Breast epithelium (tissue), 3 donors: ENCODE results near the gene FAM161B.

Source experiments
- CTCF ChIP-seq, 3 donors: fragments of 450-650 bp; IDR thresholded peaks; one replicate each; pipeline ENCODE4 v1.5.1; 2016 to 2017; ENCODE audit warnings: antibody characterized with exemption in 3 of 3, mild to moderate bottlenecking in 3 of 3, moderate library complexity in 3 of 3
- POLR2A ChIP-seq: fragments of 450-650 bp; IDR thresholded peaks from one replicate; pipeline ENCODE4 v1.6.1; 2016; ENCODE audit warnings: antibody characterized with exemption, mild to moderate bottlenecking, moderate library complexity

- TF ChIP-seq CTCF (IDR thresholded peaks at IDR 0.05): no peak
- no peak for TF ChIP-seq POLR2A
These were observed 12.9 kb downstream of the FAM161B start for GRCh38 chr14:73937012-73937411.
